ENCODE data around the gene NBL1.

GRCh38 chr1:19690342-19690741, 46.2 kb downstream of the NBL1 start:
- no peak for TF ChIP-seq ZNF366 (tag by site-specific recombination; conservative IDR thresholded peaks at IDR 0.05)
- no peak for TF ChIP-seq ZNF112 (tag by site-specific recombination; IDR thresholded peaks at IDR 0.05)
- no peak for TF ChIP-seq REST (tag by site-specific recombination; IDR thresholded peaks at IDR 0.05)
- no peak for TF ChIP-seq ZFP37 (tag by site-specific recombination; IDR thresholded peaks at IDR 0.05)
- no peak for TF ChIP-seq CTCF (tag by site-specific recombination; IDR thresholded peaks at IDR 0.05)
- TF ChIP-seq TCF7L2 (IDR thresholded peaks at IDR 0.05; ENCODE audit: borderline replicate concordance, low read depth, low read length) = no peak
- TF ChIP-seq ZNF416 (tag by site-specific recombination; IDR thresholded peaks at IDR 0.05) = no peak
- no peak for TF ChIP-seq ZNF623 (tag by site-specific recombination; IDR thresholded peaks at IDR 0.05)
- TF ChIP-seq ZNF302 (tag by site-specific recombination; IDR thresholded peaks at IDR 0.05; ENCODE audit: low read depth) = no peak
- no peak for TF ChIP-seq PATZ1 (tag by site-specific recombination; IDR thresholded peaks at IDR 0.05)
- TF ChIP-seq ZNF510 (tag by site-specific recombination; IDR thresholded peaks at IDR 0.05; ENCODE audit: insufficient replicate concordance) = no peak

Measured in HEK293 (cell line).